Measurements from ENCODE around the gene TRIM52. TPM values are rescaled to one million over a fixed set of nuclear protein-coding genes. Genes with fewer than 3 reads are reported as not detected.
A peak's percentile ranks its signal among the peaks of the same experiment; 100 is the strongest.

TRIM52 gene
- total and polyA plus RNA-seq, 9 of the 15 experiments (the other 6 are each of a cell fraction or from before 2014, with no cell fraction given): 3.3 to 21.9 (median 13.5) TPM

DNA sequence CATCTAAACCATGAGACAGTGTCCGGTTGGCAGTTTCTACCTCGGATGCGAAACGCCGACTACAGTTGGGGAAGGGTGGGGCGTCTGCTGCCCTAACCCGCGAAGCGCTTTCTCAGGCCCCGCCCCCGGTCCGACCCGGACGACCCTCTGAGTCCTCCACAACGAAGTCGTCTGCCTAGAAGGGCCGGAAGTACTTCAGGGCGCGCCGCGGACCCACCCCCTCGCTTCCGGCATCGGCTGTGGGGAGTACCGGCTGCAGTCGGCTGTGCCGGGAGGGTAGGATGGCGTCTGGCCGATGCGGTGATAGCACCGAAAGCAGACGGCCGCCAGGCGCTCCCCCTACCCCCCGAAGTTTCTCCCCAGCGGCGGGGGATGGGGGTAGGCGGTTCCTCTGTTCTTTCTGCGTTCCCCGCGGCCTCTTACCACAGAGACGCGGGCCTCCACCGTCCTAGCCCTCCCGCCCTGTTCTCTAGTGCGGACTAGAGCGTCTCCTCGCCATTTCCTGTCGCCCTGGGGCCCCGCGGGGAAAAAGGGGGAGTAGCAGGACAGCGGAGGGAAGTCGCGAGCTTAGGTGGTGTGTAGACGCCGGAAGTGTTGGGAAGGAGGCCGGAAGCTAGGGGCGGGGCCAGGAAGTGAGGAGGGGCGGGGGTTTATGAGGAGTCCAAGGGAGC lies 37.8 kb downstream of the TRIM52 start, which contains the start of gene TRIM41 (continued):
- no peak for TF ChIP-seq SIRT6 (IDR thresholded peaks at IDR 0.05; ENCODE audit: low read depth, low read length)
- TF ChIP-seq ARID2 (IDR thresholded peaks at IDR 0.05): no peak
- TF ChIP-seq U2AF1 (optimal IDR thresholded peaks at IDR 0.05; ENCODE audit: low read depth, low read length): no peak
- TF ChIP-seq COPS2 (conservative IDR thresholded peaks at IDR 0.05): no peak
- no peak for TF ChIP-seq E2F3 (CRISPR knock-in tag; IDR thresholded peaks at IDR 0.05)
- TF ChIP-seq ZFP36 (IDR thresholded peaks at IDR 0.05; ENCODE audit: low read depth, low read length, partially characterized antibody): no peak
- TF ChIP-seq, protein P1, sequence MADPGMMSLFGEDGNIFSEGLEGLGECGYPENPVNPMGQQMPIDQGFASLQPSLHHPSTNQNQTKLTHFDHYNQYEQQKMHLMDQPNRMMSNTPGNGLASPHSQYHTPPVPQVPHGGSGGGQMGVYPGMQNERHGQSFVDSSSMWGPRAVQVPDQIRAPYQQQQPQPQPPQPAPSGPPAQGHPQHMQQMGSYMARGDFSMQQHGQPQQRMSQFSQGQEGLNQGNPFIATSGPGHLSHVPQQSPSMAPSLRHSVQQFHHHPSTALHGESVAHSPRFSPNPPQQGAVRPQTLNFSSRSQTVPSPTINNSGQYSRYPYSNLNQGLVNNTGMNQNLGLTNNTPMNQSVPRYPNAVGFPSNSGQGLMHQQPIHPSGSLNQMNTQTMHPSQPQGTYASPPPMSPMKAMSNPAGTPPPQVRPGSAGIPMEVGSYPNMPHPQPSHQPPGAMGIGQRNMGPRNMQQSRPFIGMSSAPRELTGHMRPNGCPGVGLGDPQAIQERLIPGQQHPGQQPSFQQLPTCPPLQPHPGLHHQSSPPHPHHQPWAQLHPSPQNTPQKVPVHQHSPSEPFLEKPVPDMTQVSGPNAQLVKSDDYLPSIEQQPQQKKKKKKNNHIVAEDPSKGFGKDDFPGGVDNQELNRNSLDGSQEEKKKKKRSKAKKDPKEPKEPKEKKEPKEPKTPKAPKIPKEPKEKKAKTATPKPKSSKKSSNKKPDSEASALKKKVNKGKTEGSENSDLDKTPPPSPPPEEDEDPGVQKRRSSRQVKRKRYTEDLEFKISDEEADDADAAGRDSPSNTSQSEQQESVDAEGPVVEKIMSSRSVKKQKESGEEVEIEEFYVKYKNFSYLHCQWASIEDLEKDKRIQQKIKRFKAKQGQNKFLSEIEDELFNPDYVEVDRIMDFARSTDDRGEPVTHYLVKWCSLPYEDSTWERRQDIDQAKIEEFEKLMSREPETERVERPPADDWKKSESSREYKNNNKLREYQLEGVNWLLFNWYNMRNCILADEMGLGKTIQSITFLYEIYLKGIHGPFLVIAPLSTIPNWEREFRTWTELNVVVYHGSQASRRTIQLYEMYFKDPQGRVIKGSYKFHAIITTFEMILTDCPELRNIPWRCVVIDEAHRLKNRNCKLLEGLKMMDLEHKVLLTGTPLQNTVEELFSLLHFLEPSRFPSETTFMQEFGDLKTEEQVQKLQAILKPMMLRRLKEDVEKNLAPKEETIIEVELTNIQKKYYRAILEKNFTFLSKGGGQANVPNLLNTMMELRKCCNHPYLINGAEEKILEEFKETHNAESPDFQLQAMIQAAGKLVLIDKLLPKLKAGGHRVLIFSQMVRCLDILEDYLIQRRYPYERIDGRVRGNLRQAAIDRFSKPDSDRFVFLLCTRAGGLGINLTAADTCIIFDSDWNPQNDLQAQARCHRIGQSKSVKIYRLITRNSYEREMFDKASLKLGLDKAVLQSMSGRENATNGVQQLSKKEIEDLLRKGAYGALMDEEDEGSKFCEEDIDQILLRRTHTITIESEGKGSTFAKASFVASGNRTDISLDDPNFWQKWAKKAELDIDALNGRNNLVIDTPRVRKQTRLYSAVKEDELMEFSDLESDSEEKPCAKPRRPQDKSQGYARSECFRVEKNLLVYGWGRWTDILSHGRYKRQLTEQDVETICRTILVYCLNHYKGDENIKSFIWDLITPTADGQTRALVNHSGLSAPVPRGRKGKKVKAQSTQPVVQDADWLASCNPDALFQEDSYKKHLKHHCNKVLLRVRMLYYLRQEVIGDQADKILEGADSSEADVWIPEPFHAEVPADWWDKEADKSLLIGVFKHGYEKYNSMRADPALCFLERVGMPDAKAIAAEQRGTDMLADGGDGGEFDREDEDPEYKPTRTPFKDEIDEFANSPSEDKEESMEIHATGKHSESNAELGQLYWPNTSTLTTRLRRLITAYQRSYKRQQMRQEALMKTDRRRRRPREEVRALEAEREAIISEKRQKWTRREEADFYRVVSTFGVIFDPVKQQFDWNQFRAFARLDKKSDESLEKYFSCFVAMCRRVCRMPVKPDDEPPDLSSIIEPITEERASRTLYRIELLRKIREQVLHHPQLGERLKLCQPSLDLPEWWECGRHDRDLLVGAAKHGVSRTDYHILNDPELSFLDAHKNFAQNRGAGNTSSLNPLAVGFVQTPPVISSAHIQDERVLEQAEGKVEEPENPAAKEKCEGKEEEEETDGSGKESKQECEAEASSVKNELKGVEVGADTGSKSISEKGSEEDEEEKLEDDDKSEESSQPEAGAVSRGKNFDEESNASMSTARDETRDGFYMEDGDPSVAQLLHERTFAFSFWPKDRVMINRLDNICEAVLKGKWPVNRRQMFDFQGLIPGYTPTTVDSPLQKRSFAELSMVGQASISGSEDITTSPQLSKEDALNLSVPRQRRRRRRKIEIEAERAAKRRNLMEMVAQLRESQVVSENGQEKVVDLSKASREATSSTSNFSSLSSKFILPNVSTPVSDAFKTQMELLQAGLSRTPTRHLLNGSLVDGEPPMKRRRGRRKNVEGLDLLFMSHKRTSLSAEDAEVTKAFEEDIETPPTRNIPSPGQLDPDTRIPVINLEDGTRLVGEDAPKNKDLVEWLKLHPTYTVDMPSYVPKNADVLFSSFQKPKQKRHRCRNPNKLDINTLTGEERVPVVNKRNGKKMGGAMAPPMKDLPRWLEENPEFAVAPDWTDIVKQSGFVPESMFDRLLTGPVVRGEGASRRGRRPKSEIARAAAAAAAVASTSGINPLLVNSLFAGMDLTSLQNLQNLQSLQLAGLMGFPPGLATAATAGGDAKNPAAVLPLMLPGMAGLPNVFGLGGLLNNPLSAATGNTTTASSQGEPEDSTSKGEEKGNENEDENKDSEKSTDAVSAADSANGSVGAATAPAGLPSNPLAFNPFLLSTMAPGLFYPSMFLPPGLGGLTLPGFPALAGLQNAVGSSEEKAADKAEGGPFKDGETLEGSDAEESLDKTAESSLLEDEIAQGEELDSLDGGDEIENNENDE (IDR thresholded peaks at IDR 0.05; ENCODE audit: low read depth, low read length): no peak
- TF ChIP-seq TGIF2 (CRISPR knock-in tag; IDR thresholded peaks at IDR 0.05): no peak
- TF ChIP-seq DIDO1 (tag; IDR thresholded peaks at IDR 0.05; ENCODE audit: low read depth): peak; percentile 76; the same call in 1 of the 2 replicates
- TF ChIP-seq, protein P2, sequence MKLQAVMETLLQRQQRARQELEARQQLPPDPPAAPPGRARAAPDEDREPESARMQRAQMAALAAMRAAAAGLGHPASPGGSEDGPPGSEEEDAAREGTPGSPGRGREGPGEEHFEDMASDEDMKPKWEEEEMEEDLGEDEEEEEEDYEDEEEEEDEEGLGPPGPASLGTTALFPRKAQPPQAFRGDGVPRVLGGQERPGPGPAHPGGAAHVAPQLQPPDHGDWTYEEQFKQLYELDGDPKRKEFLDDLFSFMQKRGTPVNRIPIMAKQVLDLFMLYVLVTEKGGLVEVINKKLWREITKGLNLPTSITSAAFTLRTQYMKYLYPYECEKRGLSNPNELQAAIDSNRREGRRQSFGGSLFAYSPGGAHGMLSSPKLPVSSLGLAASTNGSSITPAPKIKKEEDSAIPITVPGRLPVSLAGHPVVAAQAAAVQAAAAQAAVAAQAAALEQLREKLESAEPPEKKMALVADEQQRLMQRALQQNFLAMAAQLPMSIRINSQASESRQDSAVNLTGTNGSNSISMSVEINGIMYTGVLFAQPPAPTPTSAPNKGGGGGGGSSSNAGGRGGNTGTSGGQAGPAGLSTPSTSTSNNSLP (IDR thresholded peaks at IDR 0.05; ENCODE audit: borderline replicate concordance, low read depth, low read length): no peak
- TF ChIP-seq, protein P3, sequence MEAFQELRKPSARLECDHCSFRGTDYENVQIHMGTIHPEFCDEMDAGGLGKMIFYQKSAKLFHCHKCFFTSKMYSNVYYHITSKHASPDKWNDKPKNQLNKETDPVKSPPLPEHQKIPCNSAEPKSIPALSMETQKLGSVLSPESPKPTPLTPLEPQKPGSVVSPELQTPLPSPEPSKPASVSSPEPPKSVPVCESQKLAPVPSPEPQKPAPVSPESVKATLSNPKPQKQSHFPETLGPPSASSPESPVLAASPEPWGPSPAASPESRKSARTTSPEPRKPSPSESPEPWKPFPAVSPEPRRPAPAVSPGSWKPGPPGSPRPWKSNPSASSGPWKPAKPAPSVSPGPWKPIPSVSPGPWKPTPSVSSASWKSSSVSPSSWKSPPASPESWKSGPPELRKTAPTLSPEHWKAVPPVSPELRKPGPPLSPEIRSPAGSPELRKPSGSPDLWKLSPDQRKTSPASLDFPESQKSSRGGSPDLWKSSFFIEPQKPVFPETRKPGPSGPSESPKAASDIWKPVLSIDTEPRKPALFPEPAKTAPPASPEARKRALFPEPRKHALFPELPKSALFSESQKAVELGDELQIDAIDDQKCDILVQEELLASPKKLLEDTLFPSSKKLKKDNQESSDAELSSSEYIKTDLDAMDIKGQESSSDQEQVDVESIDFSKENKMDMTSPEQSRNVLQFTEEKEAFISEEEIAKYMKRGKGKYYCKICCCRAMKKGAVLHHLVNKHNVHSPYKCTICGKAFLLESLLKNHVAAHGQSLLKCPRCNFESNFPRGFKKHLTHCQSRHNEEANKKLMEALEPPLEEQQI (IDR thresholded peaks at IDR 0.05): no peak
- TF ChIP-seq SREBF1 (IDR thresholded peaks at IDR 0.05; ENCODE audit: borderline replicate concordance, low read depth, low read length): no peak; the same call in 1 of the 2 replicates
